PC-3 (cell line): ENCODE measurements around the gene ABL2. TPM values are rescaled to one million over a fixed set of nuclear protein-coding genes. Genes with fewer than 3 reads are reported as not detected.

Source experiments
- ATAC-seq: fragments of 200-7000 bp; cut with Tn5 transposase; 2 replicates; pipeline ENCODE4 v1.9.1; 2020; ENCODE audit warnings: mild to moderate bottlenecking, moderate library complexity
- BruUV-seq: library from RNA; stranded (reverse); fragments of 400-500 nt; replicated peaks from 2 replicates; lab custom pipeline; 2021; lab: Mats Ljungman, UMichigan
- CTCF ChIA-PET: fragments of 300-600 bp; sonication (Branson Sonifier 250); formaldehyde crosslinking; loops from one replicate; lab custom pipeline; 2022; ENCODE audit warnings: antibody characterized with exemption; lab: Charles Lee
- POLR2A ChIA-PET: fragments of 300-600 bp; sonication (Branson Sonifier 250); formaldehyde crosslinking; loops from one replicate; lab custom pipeline; 2022; ENCODE audit warnings: antibody characterized with exemption; ENCODE audit not compliant: unreplicated experiment; lab: Charles Lee
- DNase-seq: peaks from one replicate; pipeline ENCODE4 v3.0.0-alpha.2; 2015
- H2AFZ ChIP-seq: fragments of 300-600 bp; sonication (generic); 2 replicates; pipeline ENCODE4 v1.6.0; 2016; ENCODE audit warnings: antibody characterized with exemption, low read length
- H3F3A ChIP-seq: fragments of 300-600 bp; sonication (generic); one replicate; pipeline ENCODE4 v1.6.0; 2017; ENCODE audit warnings: antibody characterized with exemption, low read length, control low read depth, mild to moderate bottlenecking; ENCODE audit not compliant: unreplicated experiment
- H3K27ac ChIP-seq: fragments of 300-600 bp; sonication (generic); 2 replicates; pipeline ENCODE4 v1.5.1; 2016; ENCODE audit warnings: mild to moderate bottlenecking, low read length
- H3K27me3 ChIP-seq: fragments of 300-600 bp; sonication (generic); 2 replicates; pipeline ENCODE4 v1.6.1; 2016; ENCODE audit warnings: low read length, mixed read lengths
- H3K36me3 ChIP-seq: fragments of 300-600 bp; sonication (generic); 2 replicates; pipeline ENCODE4 v1.6.1; 2016; ENCODE audit warnings: low read depth, mixed run types, low read length, mixed read lengths
- H3K4me1 ChIP-seq: fragments of 300-600 bp; sonication (generic); 2 replicates; pipeline ENCODE4 v1.5.1; 2016; ENCODE audit warnings: low read length; ENCODE audit not compliant: insufficient read depth
- H3K4me2 ChIP-seq: fragments of 300-600 bp; sonication (generic); 2 replicates; pipeline ENCODE4 v1.6.0; 2016; ENCODE audit warnings: low read length
- H3K4me3 ChIP-seq: fragments of 300-600 bp; sonication (generic); 2 replicates; pipeline ENCODE4 v1.5.1; 2016; ENCODE audit warnings: mild to moderate bottlenecking, low read length, mixed read lengths
- H3K79me2 ChIP-seq: fragments of 300-600 bp; sonication (generic); 2 replicates; pipeline ENCODE4 v1.6.1; 2017; ENCODE audit warnings: low read length, mixed read lengths
- H3K9ac ChIP-seq: fragments of 300-600 bp; sonication (generic); 2 replicates; pipeline ENCODE4 v1.6.0; 2016; ENCODE audit warnings: mild to moderate bottlenecking, low read length
- H3K9me2 ChIP-seq: fragments of 300-600 bp; sonication (generic); replicated peaks from 2 replicates; pipeline ENCODE4 v1.6.1; 2016; ENCODE audit warnings: mixed run types, low read length, mixed read lengths
- H3K9me3 ChIP-seq: fragments of 300-600 bp; sonication (generic); 2 replicates; pipeline ENCODE4 v1.6.1; 2016; ENCODE audit warnings: low read length, mixed read lengths
- H4K20me1 ChIP-seq: fragments of 300-600 bp; sonication (generic); 2 replicates; pipeline ENCODE4 v1.6.1; 2016; ENCODE audit warnings: low read length, mixed read lengths
- CTCF ChIP-seq: fragments of 300-600 bp; sonication (generic); conservative IDR thresholded peaks from 2 replicates; pipeline ENCODE4 v1.5.1; 2017; ENCODE audit warnings: antibody characterized with exemption, low read depth, mild to moderate bottlenecking, low read length
- EZH2 ChIP-seq: fragments of 300-600 bp; sonication (generic); IDR thresholded peaks from one replicate; pipeline ENCODE4 v1.6.1; 2017; ENCODE audit warnings: antibody characterized with exemption, mild to moderate bottlenecking, low read length; ENCODE audit not compliant: unreplicated experiment
- EZH2phosphoT487 ChIP-seq: fragments of 300-600 bp; sonication (generic); IDR thresholded peaks from 2 replicates; pipeline ENCODE4 v1.6.1; 2018; ENCODE audit warnings: mild to moderate bottlenecking, antibody characterized with exemption, low read length, borderline replicate concordance
- intact Hi-C: fragments of 100-400 bp; cut with micrococcal nuclease; formaldehyde crosslinking; loops from 2 replicates; pipeline ENCODE4 v1.9.0; 2023
- total RNA-seq: library from RNA; depleted of rRNA; stranded (reverse); fragments of >200 nt; gene quantifications from 2 replicates; pipeline ENCODE4 v1.2.3, GENCODE V29; 2014

Gene ABL2
- total RNA-seq, 1 experiment from 2014 or later = 15.9 TPM

DNA sequence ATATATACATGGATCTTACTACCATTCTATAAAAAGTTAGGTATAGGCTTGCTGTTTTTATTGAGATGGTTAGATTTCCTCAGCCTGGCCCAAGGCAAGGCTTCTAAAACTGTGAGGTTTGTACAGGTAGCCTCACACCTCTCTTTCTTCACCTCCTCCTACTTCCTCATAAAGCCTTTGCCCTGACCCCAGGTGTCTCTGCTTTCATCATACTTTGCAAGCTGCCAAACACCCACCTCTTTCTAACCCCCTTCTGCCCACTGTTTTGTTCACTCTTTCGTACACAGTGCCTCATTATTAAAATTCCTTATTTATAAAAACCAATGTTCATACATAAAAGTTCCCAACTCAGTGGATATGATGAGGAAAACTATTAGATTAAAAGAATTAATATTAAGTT lies 32.7 kb upstream of the ABL2 start:
- Histone ChIP-seq H3K79me2 (no peaks in the 10 kb centered on the region), H3K9ac (no peak overlapping the region), H3K27me3 (no peaks in the 10 kb centered on the region), H3F3A (no peaks in the 10 kb centered on the region), H2AFZ (no peak overlapping the region), H3K4me2 (no peak overlapping the region), H3K9me2 (no peaks in the 10 kb centered on the region), H3K4me1 (no peaks in the 10 kb centered on the region), H4K20me1 (no peaks in the 10 kb centered on the region), H3K9me3 (no peaks in the 10 kb centered on the region), H3K27ac (no peak overlapping the region), H3K4me3 (no peak overlapping the region), H3K36me3 (no peaks in the 10 kb centered on the region)
- ChIA-PET CTCF (no interaction called here), POLR2A (no interaction called here)
- BruUV-seq = no TSS peak
- ATAC-seq (no peak), DNase-seq (no peak)
- intact Hi-C loops = no loop called here
- TF ChIP-seq EZH2phosphoT487 (no peak), CTCF (no peak), EZH2 (no peak)

DNA sequence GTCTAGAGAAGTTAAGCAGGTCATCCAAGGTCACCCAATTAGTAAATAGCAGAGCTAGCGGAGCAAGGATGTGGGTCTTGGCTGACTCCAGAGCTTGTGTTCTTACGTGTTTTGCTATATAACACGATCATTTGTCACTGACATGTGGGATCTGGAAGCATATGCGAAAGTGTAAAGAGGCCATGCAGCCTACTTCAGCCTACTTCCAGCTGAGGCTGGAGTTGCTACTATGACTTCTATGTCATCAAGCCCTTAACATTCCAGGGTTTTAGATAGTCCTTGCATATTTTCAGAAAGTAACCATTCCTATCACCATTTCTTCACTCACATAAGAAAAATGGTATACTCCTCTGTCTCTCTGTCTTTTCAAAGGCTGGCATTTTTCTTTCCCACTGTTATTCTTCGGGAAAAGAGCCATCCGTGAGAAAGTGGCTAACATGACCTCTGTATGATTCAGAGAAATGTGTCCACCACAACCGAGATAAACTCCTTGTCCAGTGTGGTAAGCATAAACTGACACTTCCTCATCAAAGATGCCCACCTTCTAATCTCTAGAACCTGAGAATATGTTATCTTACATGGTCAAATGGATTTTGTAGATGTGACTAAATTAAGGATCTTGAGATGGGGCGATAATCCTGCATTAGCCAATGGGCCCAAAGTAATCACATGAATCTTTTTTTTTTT lies 24.0 kb upstream of the ABL2 start:
- Histone ChIP-seq H3K4me1 (no peaks in the 10 kb centered on the region), H3K36me3 (no peaks in the 10 kb centered on the region), H2AFZ (no peak overlapping the region), H3F3A (no peaks in the 10 kb centered on the region), H3K27me3 (no peaks in the 10 kb centered on the region), H3K9me3 (no peaks in the 10 kb centered on the region), H4K20me1 (no peaks in the 10 kb centered on the region), H3K4me3 (no peak overlapping the region), H3K9me2 (no peaks in the 10 kb centered on the region), H3K79me2 (no peaks in the 10 kb centered on the region), H3K27ac (no peak overlapping the region), H3K9ac (no peak overlapping the region), H3K4me2 (no peak overlapping the region)
- no peak for TF ChIP-seq EZH2
- no peak for TF ChIP-seq CTCF
- TF ChIP-seq EZH2phosphoT487 = no peak
- ChIA-PET CTCF (no interaction called here), POLR2A (no interaction called here)
- intact Hi-C loops = no loop called here
- DNase-seq (no peak), ATAC-seq (no peak)
- BruUV-seq = no TSS peak

DNA sequence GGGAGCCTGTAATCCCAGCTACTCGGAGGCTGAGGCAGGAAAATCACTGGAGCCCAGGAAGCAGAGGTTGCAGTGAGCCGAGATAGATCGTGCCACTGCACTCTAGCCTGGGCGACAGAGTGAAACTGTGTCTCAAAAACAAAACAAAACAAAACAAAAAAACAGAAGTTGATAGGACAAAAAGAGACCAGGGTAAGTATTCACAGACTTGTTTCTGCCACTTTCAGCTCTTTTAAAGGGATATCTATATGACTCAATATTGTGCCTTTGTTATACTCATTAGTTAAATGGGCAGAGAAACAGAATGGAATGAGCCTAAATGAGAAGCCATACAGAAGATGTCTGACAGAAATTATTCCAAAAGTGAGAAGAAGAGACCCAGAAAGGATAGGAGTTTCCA lies 23.1 kb upstream of the ABL2 start:
- ATAC-seq (no peak), DNase-seq (no peak)
- H4K20me1 ChIP-seq = no peaks in the 10 kb centered on the region
- no peaks in the 10 kb centered on the region for H3K9me3 ChIP-seq
- no peaks in the 10 kb centered on the region for H3K79me2 ChIP-seq
- no peak overlapping the region for H3K9ac ChIP-seq
- POLR2A ChIA-PET = no interaction called here
- no peak overlapping the region for H3K4me3 ChIP-seq
- no peak overlapping the region for H2AFZ ChIP-seq
- no peaks in the 10 kb centered on the region for H3K27me3 ChIP-seq
- no peak for TF ChIP-seq EZH2phosphoT487
- TF ChIP-seq EZH2 = no peak
- no peak for TF ChIP-seq CTCF
- intact Hi-C loops = no loop called here
- H3K36me3 ChIP-seq = no peaks in the 10 kb centered on the region
- no peaks in the 10 kb centered on the region for H3K9me2 ChIP-seq
- no peaks in the 10 kb centered on the region for H3K4me1 ChIP-seq
- H3K4me2 ChIP-seq = no peak overlapping the region
- CTCF ChIA-PET = interaction anchor here (0.5 kb wide), 1 partner anchor 40 kb away, joined by 3 read pairs; no protein-coding TSS in a partner anchor
- H3K27ac ChIP-seq = no peak overlapping the region
- BruUV-seq = no TSS peak
- H3F3A ChIP-seq = no peaks in the 10 kb centered on the region
